CD14-positive monocyte (primary cell): ENCODE results near the gene COL19A1. TPM values are rescaled to one million over a fixed set of nuclear protein-coding genes. Genes with fewer than 3 reads are reported as not detected.
A peak's percentile ranks its signal among the peaks of the same experiment; 100 is the strongest.

Experiments
- DNase-seq, 3 donors: peaks; one replicate each; pipeline ENCODE4 v3.0.0-alpha.2; 2011 to 2022
- H2AFZ ChIP-seq: 2 replicates; pipeline ENCODE4 v1.6.0; 2012; ENCODE audit warnings: mild to moderate bottlenecking, low read depth, low read length, inconsistent platforms; ENCODE audit not compliant: insufficient read depth, poor library complexity, severe bottlenecking
- H3K27ac ChIP-seq, 2 donors: 1 replicate in 1 of 2; 2 replicates in 1 of 2; pipeline ENCODE4 v1.5.1; 2012 to 2013; ENCODE audit warnings: low read length in 2 of 2, control low read depth in 1 of 2, inconsistent platforms in 1 of 2, low read depth in 1 of 2, mild to moderate bottlenecking in 1 of 2
- H3K27me3 ChIP-seq, 2 donors: one replicate each; pipeline versions ENCODE4 v1.6.0 to v1.6.1; 2011 to 2013; ENCODE audit warnings: low read length in 2 of 2; ENCODE audit not compliant: control insufficient read depth in 2 of 2, insufficient read depth in 2 of 2
- H3K36me3 ChIP-seq, 2 donors: replicated peaks in 1 of 2; 1 replicate in 1 of 2; 2 replicates in 1 of 2; pipeline versions ENCODE4 v1.5.1 to v1.6.1; 2012 to 2013; ENCODE audit warnings: low read length in 2 of 2, control low read depth in 1 of 2, inconsistent platforms in 1 of 2, mild to moderate bottlenecking in 1 of 2; ENCODE audit not compliant: insufficient read depth in 2 of 2, control insufficient read depth in 1 of 2
- H3K4me1 ChIP-seq, 2 donors: 1 replicate in 1 of 2; 2 replicates in 1 of 2; pipeline versions ENCODE4 v1.5.1 to v1.6.1; 2012 to 2013; ENCODE audit warnings: low read length in 2 of 2, control low read depth in 1 of 2, inconsistent platforms in 1 of 2, mild to moderate bottlenecking in 1 of 2, moderate library complexity in 1 of 2; ENCODE audit not compliant: insufficient read depth in 2 of 2, control insufficient read depth in 1 of 2
- H3K4me2 ChIP-seq: replicated peaks from 2 replicates; pipeline ENCODE3; 2012; ENCODE audit warnings: low read length, moderate library complexity, mild to moderate bottlenecking; ENCODE audit not compliant: poor library complexity, severe bottlenecking; ENCODE audit errors: extremely low read depth
- H3K4me3 ChIP-seq, 3 experiments: fragments of 200-600 bp in 1 of 3; sonication (generic) in 1 of 3; replicated peaks in 1 of 3; 1 replicate in 2 of 3; 2 replicates in 1 of 3; pipeline ENCODE4 v1.5.1; 2011 to 2013; ENCODE audit warnings: low read length in 3 of 3, mild to moderate bottlenecking in 3 of 3, control low read depth in 2 of 3, low read depth in 2 of 3, inconsistent platforms in 1 of 3, moderate library complexity in 1 of 3
- H3K79me2 ChIP-seq: 2 replicates; pipeline ENCODE4 v1.6.0; 2012; ENCODE audit warnings: mild to moderate bottlenecking, control low read depth, inconsistent platforms, low read length, moderate library complexity; ENCODE audit not compliant: insufficient read depth
- H3K9ac ChIP-seq: 2 replicates; pipeline ENCODE4 v1.6.0; 2017; ENCODE audit warnings: low read length, mild to moderate bottlenecking; ENCODE audit not compliant: insufficient read depth, poor library complexity, severe bottlenecking
- H3K9me3 ChIP-seq, 2 donors: replicated peaks in 1 of 2; 1 replicate in 1 of 2; 2 replicates in 1 of 2; pipeline versions ENCODE4 v1.5.1 to v1.6.1; 2012 to 2013; ENCODE audit warnings: low read length in 2 of 2, control low read depth in 1 of 2; ENCODE audit not compliant: control insufficient read depth in 1 of 2, insufficient read depth in 1 of 2
- H4K20me1 ChIP-seq: 2 replicates; pipeline ENCODE4 v1.6.0; 2012; ENCODE audit warnings: mild to moderate bottlenecking, low read length, control low read depth, moderate library complexity; ENCODE audit not compliant: insufficient read depth
- H3K27ac Mint-ChIP-seq, 7 donors: one replicate each; pipeline ENCODE4 v1.8.0; 2020; ENCODE audit warnings: mild to moderate bottlenecking in 7 of 7, mixed read lengths in 7 of 7, moderate library complexity in 6 of 7, inconsistent platforms in 2 of 7
- H3K27me3 Mint-ChIP-seq, 3 donors: one replicate each; pipeline ENCODE4 v1.8.0; 2021 to 2022; ENCODE audit warnings: low read depth in 3 of 3, mild to moderate bottlenecking in 3 of 3, mixed read lengths in 3 of 3, moderate library complexity in 3 of 3, inconsistent platforms in 1 of 3
- H3K36me3 Mint-ChIP-seq, 2 donors: one replicate each; pipeline ENCODE4 v1.8.0; 2020; ENCODE audit warnings: mixed read lengths in 2 of 2, inconsistent platforms in 1 of 2, mild to moderate bottlenecking in 1 of 2
- H3K4me1 Mint-ChIP-seq: one replicate; pipeline ENCODE4 v1.8.0; 2020; ENCODE audit warnings: mild to moderate bottlenecking, mixed read lengths
- H3K4me3 Mint-ChIP-seq, 2 donors: one replicate each; pipeline ENCODE4 v1.8.0; 2020; ENCODE audit warnings: mild to moderate bottlenecking in 2 of 2, mixed read lengths in 2 of 2, moderate library complexity in 1 of 2
- H3K9me3 Mint-ChIP-seq, 7 donors: one replicate each; pipeline ENCODE4 v1.8.0; 2020 to 2022; ENCODE audit warnings: mixed read lengths in 7 of 7, mild to moderate bottlenecking in 6 of 7, moderate library complexity in 6 of 7, inconsistent platforms in 2 of 7
- CTCF ChIP-seq: fragments of 200-600 bp; IDR thresholded peaks from one replicate; pipeline ENCODE4 v1.8.0; 2022; ENCODE audit warnings: antibody characterized with exemption, mild to moderate bottlenecking
- WGBS: methylation state at CpG from one replicate; pipeline ENCODE4 v1.1.5; 2013; ENCODE audit warnings: missing lambda C conversion rate; ENCODE audit not compliant: insufficient coverage; 5-methylcytosine and 5-hydroxymethylcytosine counted together
- intact Hi-C, 2 donors: fragments of 100-400 bp; cut with micrococcal nuclease; formaldehyde crosslinking; loops; one replicate each; pipeline versions ENCODE4 v1.15.0 to v1.15.1; 2023
- polyA plus RNA-seq, 3 donors: library from polyadenylated mRNA; depleted of rRNA in 1 of 3; unstranded in 2 of 3; stranded (reverse) in 1 of 3; fragments of 300-500 nt in 2 of 3; fragments of >200 nt in 1 of 3; fragmentation: Illumina TruSeq in 2 of 3; gene quantifications; 1 replicate in 2 of 3; 2 replicates in 1 of 3; pipeline ENCODE4 v1.2.3, GENCODE V29; 2012 to 2021

Gene COL19A1
- polyA plus RNA-seq, 3 donors: not detected

GRCh38 chr6:69887026-69887425, 20.7 kb downstream of the COL19A1 start:
- Histone ChIP-seq H3K4me2 (no peak overlapping the region), H3K27ac (no peak overlapping the region), H3K36me3 (no peaks in the 10 kb centered on the region), H2AFZ (no peak overlapping the region), H3K9ac (no peak overlapping the region), H4K20me1 (no peaks in the 10 kb centered on the region), H3K79me2 (no peaks in the 10 kb centered on the region), H3K4me3 (no peak overlapping the region), H3K27me3 (no peaks in the 10 kb centered on the region), H3K9me3 (no peaks in the 10 kb centered on the region), H3K4me1 (peaks cover 0 to 2% of the 10 kb centered on the region in 2 donors)
- intact Hi-C loops: no loop called here
- peaks cover 2 to 12% (median 5%) of the 10 kb centered on the region in 7 donors for H3K9me3 Mint-ChIP-seq
- H3K27ac Mint-ChIP-seq: no peak overlapping the region
- H3K27me3 Mint-ChIP-seq: no peaks in the 10 kb centered on the region
- TF ChIP-seq CTCF: no peak
- no peaks in the 10 kb centered on the region for H3K36me3 Mint-ChIP-seq
- H3K4me3 Mint-ChIP-seq: no peak overlapping the region
- peaks cover under 1% of the 10 kb centered on the region for H3K4me1 Mint-ChIP-seq
- peak in 1 of 3 donors; percentile 18 for DNase-seq
- WGBS: no CpG with 5 or more reads among the region's 1 CpG

- Histone ChIP-seq H3K27ac (no peak overlapping the region), H3K4me2 (no peak overlapping the region)
- H3K27ac Mint-ChIP-seq: no peak overlapping the region
These were observed 21.5 kb downstream of the COL19A1 start for GRCh38 chr6:69887714-69888345.

More at GRCh38 chr6:69887714-69888345, 21.5 kb downstream of the COL19A1 start:
- Histone ChIP-seq H3K27me3 (no peaks in the 10 kb centered on the region), H3K4me3 (no peak overlapping the region), H3K36me3 (no peaks in the 10 kb centered on the region), H2AFZ (no peak overlapping the region), H4K20me1 (no peaks in the 10 kb centered on the region), H3K79me2 (no peaks in the 10 kb centered on the region), H3K9ac (no peak overlapping the region), H3K4me1 (no peaks in the 10 kb centered on the region), H3K9me3 (no peaks in the 10 kb centered on the region)
- H3K9me3 Mint-ChIP-seq: peaks cover 2 to 12% (median 5%) of the 10 kb centered on the region in 7 donors
- no peak overlapping the region for H3K4me3 Mint-ChIP-seq
- 100% methylated on average over 1 of the region's 5 CpGs for WGBS
- no peaks in the 10 kb centered on the region for H3K27me3 Mint-ChIP-seq
- DNase-seq: no peak
- no peak for TF ChIP-seq CTCF
- no peaks in the 10 kb centered on the region for H3K36me3 Mint-ChIP-seq
- H3K4me1 Mint-ChIP-seq: no peaks in the 10 kb centered on the region
- intact Hi-C loops: no loop called here
